Skeletal muscle satellite cell (primary cell): Measurements from ENCODE around the gene AHI1.

Experiments used
- H3K27me3 ChIP-seq: 2 replicates; pipeline ENCODE4 v1.7.0; 2013; ENCODE audit warnings: low read length; ENCODE audit not compliant: control insufficient read depth, insufficient read depth
- H3K36me3 ChIP-seq: 2 replicates; pipeline ENCODE4 v1.7.0; 2013; ENCODE audit warnings: mild to moderate bottlenecking, control low read depth, low read length; ENCODE audit not compliant: insufficient read depth
- H3K4me1 ChIP-seq: 2 replicates; pipeline ENCODE4 v1.7.0; 2013; ENCODE audit warnings: low read length; ENCODE audit not compliant: control insufficient read depth, insufficient read depth
- H3K4me2 ChIP-seq: 2 replicates; pipeline ENCODE4 v1.7.0; 2013; ENCODE audit warnings: mild to moderate bottlenecking, low read length
- H3K4me3 ChIP-seq: 2 replicates; pipeline ENCODE4 v1.7.0; 2013; ENCODE audit warnings: low read length
- H3K9ac ChIP-seq: 2 replicates; pipeline ENCODE4 v1.7.0; 2013; ENCODE audit warnings: mild to moderate bottlenecking, low read depth, low read length, moderate library complexity
- H3K9me3 ChIP-seq: replicated peaks from 2 replicates; pipeline ENCODE4 v1.7.0; 2013; ENCODE audit warnings: mild to moderate bottlenecking, control low read depth, low read length

AHI1 gene

GRCh38 chr6:135411339-135411738, 86.2 kb downstream of the AHI1 start:
- Histone ChIP-seq H3K4me3 (no peak overlapping the region), H3K9me3 (no peaks in the 10 kb centered on the region), H3K4me2 (no peak overlapping the region), H3K9ac (no peak overlapping the region), H3K27me3 (no peaks in the 10 kb centered on the region), H3K4me1 (no peaks in the 10 kb centered on the region), H3K36me3 (peaks cover 15% of the 10 kb centered on the region)

DNA sequence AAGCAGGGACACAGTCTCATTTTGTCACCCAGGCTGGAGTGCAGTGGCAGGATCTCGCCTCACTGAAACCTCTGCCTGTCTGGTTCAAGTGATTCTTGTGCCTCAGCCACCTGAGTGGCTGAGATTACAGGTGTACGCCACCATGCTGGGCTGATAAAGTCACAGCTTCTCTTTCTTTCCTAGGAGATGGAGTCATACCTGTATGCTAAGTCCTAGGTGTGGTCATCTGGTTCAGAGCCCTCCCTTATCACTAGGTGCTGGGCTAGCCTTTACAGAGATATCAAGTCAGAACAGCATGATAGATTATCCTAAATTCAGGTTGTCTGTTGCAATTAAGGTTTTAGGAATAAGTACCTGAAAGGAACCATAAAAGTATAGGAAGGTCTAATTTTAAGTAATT, 86.7 kb downstream of the AHI1 start:
- H3K4me3 ChIP-seq = no peak overlapping the region
- H3K27me3 ChIP-seq = no peaks in the 10 kb centered on the region
- H3K36me3 ChIP-seq = peaks cover 15% of the 10 kb centered on the region
- no peak overlapping the region for H3K4me2 ChIP-seq
- no peaks in the 10 kb centered on the region for H3K4me1 ChIP-seq
- H3K9ac ChIP-seq = no peak overlapping the region
- no peaks in the 10 kb centered on the region for H3K9me3 ChIP-seq

DNA sequence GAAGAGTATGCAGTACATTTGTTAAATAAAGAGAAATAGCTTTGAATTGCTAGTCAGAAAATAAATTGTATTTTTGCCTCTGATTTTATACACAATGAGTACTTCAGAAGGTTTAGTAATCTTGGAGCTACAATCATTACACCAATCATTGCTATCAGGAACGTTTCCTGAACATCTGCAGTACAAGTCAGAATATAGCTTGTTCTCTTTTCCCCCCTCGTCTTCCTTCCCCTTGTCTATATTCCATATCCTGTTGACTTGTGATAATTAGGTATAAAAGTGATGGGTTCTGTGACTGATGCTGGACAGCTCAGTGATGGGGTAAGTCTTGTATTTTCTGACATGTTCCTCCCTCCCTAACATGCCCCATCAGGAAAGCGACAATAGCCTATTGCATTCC, 94.0 kb downstream of the AHI1 start:
- no peaks in the 10 kb centered on the region for H3K4me1 ChIP-seq

DNA sequence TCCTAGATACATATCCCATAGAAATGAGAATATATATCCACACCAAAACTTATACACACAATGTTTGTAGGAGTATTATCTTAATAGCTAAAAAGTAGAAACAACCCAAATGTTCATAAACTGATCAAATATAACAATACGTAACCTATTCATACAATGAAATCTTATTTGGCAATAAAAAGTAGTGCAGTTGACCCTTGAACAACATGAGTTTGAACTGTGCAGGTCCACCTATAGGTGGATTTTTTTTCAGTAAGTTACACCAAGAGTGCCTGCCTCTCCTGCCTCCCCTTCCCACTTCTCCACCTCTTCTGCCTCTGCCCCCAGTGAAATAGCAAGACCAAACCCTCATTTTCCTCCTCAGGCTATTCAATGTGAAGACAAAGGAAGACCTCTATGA, 95.2 kb downstream of the AHI1 start:
- peaks cover 8% of the 10 kb centered on the region for H3K36me3 ChIP-seq
- no peak overlapping the region for H3K4me2 ChIP-seq
- no peaks in the 10 kb centered on the region for H3K4me1 ChIP-seq
- H3K9me3 ChIP-seq = no peaks in the 10 kb centered on the region
- H3K27me3 ChIP-seq = no peaks in the 10 kb centered on the region
- no peak overlapping the region for H3K4me3 ChIP-seq
- no peak overlapping the region for H3K9ac ChIP-seq

More for the DNA sequence above, 94.0 kb downstream of the AHI1 start:
- H3K4me2 ChIP-seq = no peak overlapping the region
- H3K36me3 ChIP-seq = peaks cover 8% of the 10 kb centered on the region
- H3K9me3 ChIP-seq = no peaks in the 10 kb centered on the region
- H3K27me3 ChIP-seq = no peaks in the 10 kb centered on the region
- H3K9ac ChIP-seq = no peak overlapping the region
- H3K4me3 ChIP-seq = no peak overlapping the region

GRCh38 chr6:135397172-135397952, 100.2 kb downstream of the AHI1 start:
- no peaks in the 10 kb centered on the region for H3K4me1 ChIP-seq
- no peak overlapping the region for H3K9ac ChIP-seq
- H3K36me3 ChIP-seq = peaks cover 7% of the 10 kb centered on the region
- no peaks in the 10 kb centered on the region for H3K27me3 ChIP-seq
- H3K9me3 ChIP-seq = no peaks in the 10 kb centered on the region
- no peak overlapping the region for H3K4me2 ChIP-seq
- no peak overlapping the region for H3K4me3 ChIP-seq

- H3K4me3 ChIP-seq = no peak overlapping the region
- peaks cover 11% of the 10 kb centered on the region for H3K36me3 ChIP-seq
- no peak overlapping the region for H3K4me2 ChIP-seq
- no peaks in the 10 kb centered on the region for H3K4me1 ChIP-seq
- no peaks in the 10 kb centered on the region for H3K9me3 ChIP-seq
- H3K27me3 ChIP-seq = no peaks in the 10 kb centered on the region
- no peak overlapping the region for H3K9ac ChIP-seq
Measured at GRCh38 chr6:135395136-135395535, 102.4 kb downstream of the AHI1 start.

GRCh38 chr6:135393289-135393688, 104.3 kb downstream of the AHI1 start:
- Histone ChIP-seq H3K9ac (no peak overlapping the region), H3K4me3 (no peak overlapping the region), H3K9me3 (no peaks in the 10 kb centered on the region), H3K4me2 (no peak overlapping the region), H3K27me3 (no peaks in the 10 kb centered on the region), H3K4me1 (no peaks in the 10 kb centered on the region), H3K36me3 (peaks cover 11% of the 10 kb centered on the region)

DNA sequence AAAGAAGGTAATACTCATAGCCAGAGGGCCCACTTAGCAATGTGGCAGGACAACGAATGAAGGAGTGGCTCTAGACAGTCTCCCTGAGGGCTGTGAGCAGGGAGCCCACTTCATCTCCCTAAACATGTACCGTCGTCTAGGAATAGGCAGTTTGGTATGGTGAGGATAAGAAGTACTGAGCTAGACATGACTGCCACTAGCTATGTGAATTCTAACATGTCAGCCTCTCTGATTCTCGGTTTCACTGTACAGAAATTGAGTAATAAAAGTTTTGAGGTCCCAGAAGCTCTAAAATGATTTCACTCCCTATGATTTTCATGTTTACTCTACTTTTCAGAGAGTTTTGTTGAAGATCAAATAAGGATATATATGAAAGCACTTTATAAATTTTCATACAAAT, 107.1 kb downstream of the AHI1 start:
- no peak overlapping the region for H3K9ac ChIP-seq
- H3K4me1 ChIP-seq = no peaks in the 10 kb centered on the region
- H3K4me2 ChIP-seq = no peak overlapping the region
- no peak overlapping the region for H3K4me3 ChIP-seq
- no peaks in the 10 kb centered on the region for H3K27me3 ChIP-seq
- H3K36me3 ChIP-seq = peaks cover 11% of the 10 kb centered on the region
- H3K9me3 ChIP-seq = no peaks in the 10 kb centered on the region

- Histone ChIP-seq H3K4me3 (no peak overlapping the region), H3K9me3 (no peaks in the 10 kb centered on the region), H3K27me3 (no peaks in the 10 kb centered on the region), H3K36me3 (no peaks in the 10 kb centered on the region), H3K4me2 (no peak overlapping the region), H3K9ac (no peak overlapping the region), H3K4me1 (no peaks in the 10 kb centered on the region)
Measured at GRCh38 chr6:135385299-135385698, 112.2 kb downstream of the AHI1 start.

GRCh38 chr6:135383766-135384165, 113.8 kb downstream of the AHI1 start:
- Histone ChIP-seq H3K4me1 (no peaks in the 10 kb centered on the region), H3K4me2 (no peak overlapping the region), H3K4me3 (no peak overlapping the region), H3K36me3 (no peaks in the 10 kb centered on the region), H3K9me3 (no peaks in the 10 kb centered on the region), H3K27me3 (no peaks in the 10 kb centered on the region), H3K9ac (no peak overlapping the region)

DNA sequence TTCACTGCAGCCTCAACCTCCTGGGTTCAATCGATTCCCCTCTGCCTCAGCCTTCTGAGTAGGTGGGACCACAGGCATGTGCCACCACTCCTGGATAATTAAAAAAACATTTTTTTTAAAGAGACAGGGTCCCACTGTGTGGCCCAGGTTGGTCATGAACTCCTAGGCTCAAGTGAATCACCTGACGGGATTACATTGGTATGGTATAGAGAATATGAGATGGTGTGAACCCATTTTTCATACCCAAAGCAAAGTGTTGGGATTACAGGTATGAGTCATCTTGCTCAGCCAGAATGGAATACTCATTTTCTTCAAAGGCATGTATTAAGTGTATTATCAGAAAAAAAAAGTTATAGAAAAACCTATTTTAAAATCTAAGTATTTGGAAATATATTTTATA, 114.2 kb downstream of the AHI1 start:
- Histone ChIP-seq H3K4me1 (no peaks in the 10 kb centered on the region), H3K36me3 (no peaks in the 10 kb centered on the region), H3K9ac (no peak overlapping the region), H3K4me2 (no peak overlapping the region), H3K9me3 (no peaks in the 10 kb centered on the region), H3K4me3 (no peak overlapping the region), H3K27me3 (no peaks in the 10 kb centered on the region)

- Histone ChIP-seq H3K4me1 (no peaks in the 10 kb centered on the region), H3K4me2 (no peak overlapping the region), H3K27me3 (no peaks in the 10 kb centered on the region), H3K4me3 (no peak overlapping the region), H3K36me3 (no peaks in the 10 kb centered on the region), H3K9me3 (no peaks in the 10 kb centered on the region), H3K9ac (no peak overlapping the region)
Measured at GRCh38 chr6:135382182-135382628, 115.3 kb downstream of the AHI1 start.
